ENCODE measurements around the gene FAM200C.

DNA sequence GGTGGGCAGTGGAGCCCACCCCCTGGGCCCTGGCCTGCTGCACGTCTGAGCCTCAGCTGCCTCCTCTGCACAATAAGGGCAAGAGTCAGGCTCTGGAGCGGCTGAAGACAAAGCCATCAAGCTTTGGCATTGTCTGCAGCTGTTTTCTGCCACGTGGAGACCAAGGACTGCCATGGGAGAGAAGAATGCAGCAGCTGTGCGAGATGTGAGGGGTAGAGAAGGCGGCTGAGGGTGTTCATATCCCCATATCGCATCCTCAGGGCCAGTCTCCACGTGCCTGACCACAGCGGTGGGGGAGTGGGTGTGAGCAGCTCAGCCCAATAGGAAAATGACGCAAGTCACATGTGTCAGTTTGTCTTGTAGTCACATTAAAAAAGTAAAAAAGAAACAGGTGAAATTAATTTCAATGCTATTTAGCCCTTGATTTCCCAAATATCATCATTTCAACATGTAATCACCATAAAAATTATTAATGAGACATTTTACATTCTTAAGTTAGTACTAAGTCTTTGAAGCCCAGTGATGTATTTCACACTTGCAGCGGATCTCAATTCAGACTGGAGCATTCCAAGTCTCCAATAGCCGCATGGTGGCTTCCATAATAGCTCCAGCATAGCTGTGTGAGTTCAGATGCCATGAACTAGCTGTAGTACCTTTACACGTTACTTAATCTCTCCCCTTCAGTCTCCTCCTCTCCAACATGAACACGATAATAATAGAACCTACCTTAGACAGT is 36.0 kb downstream of the FAM200C start:
- TF ChIP-seq, protein P1, sequence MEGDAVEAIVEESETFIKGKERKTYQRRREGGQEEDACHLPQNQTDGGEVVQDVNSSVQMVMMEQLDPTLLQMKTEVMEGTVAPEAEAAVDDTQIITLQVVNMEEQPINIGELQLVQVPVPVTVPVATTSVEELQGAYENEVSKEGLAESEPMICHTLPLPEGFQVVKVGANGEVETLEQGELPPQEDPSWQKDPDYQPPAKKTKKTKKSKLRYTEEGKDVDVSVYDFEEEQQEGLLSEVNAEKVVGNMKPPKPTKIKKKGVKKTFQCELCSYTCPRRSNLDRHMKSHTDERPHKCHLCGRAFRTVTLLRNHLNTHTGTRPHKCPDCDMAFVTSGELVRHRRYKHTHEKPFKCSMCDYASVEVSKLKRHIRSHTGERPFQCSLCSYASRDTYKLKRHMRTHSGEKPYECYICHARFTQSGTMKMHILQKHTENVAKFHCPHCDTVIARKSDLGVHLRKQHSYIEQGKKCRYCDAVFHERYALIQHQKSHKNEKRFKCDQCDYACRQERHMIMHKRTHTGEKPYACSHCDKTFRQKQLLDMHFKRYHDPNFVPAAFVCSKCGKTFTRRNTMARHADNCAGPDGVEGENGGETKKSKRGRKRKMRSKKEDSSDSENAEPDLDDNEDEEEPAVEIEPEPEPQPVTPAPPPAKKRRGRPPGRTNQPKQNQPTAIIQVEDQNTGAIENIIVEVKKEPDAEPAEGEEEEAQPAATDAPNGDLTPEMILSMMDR (IDR thresholded peaks at IDR 0.05; ENCODE audit: insufficient read depth, low read length) = no peak
- TF ChIP-seq POLR2AphosphoS5 (IDR thresholded peaks at IDR 0.05; ENCODE audit: low read depth) = no peak
- TF ChIP-seq SPI1 (IDR thresholded peaks at IDR 0.05; ENCODE audit: borderline replicate concordance, low read depth) = no peak
- TF ChIP-seq GABPA (IDR thresholded peaks at IDR 0.05; ENCODE audit: low read depth) = no peak
